Immature natural killer cell (primary cell): ENCODE results near the gene TTLL5. TPM values are rescaled to one million over a fixed set of nuclear protein-coding genes. Genes with fewer than 3 reads are reported as not detected.
A peak's percentile ranks its signal among the peaks of the same experiment; 100 is the strongest.
"Not testable (repeated sequence)": the region's sequence is repeated elsewhere in the genome, so short reads cannot be mapped to it uniquely, and the experiment has no call there.

Experiments used
- DNase-seq, 3 donors: peaks; one replicate each; pipeline ENCODE4 v3.0.0; 2022; ENCODE audit warnings: mixed read lengths in 1 of 3
- H3K27ac Mint-ChIP-seq, 6 donors: one replicate each; pipeline ENCODE4 v1.8.0; 2020; ENCODE audit warnings: mixed read lengths in 6 of 6, mild to moderate bottlenecking in 5 of 6, inconsistent platforms in 4 of 6, moderate library complexity in 3 of 6
- H3K27me3 Mint-ChIP-seq, 3 donors: one replicate each; pipeline ENCODE4 v1.8.0; 2020 to 2021; ENCODE audit warnings: low read depth in 3 of 3, mild to moderate bottlenecking in 3 of 3, mixed read lengths in 3 of 3, moderate library complexity in 3 of 3, inconsistent platforms in 1 of 3
- H3K36me3 Mint-ChIP-seq, 3 donors: one replicate each; pipeline ENCODE4 v1.8.0; 2020; ENCODE audit warnings: mixed read lengths in 3 of 3, inconsistent platforms in 2 of 3, mild to moderate bottlenecking in 2 of 3
- H3K4me1 Mint-ChIP-seq, 2 donors: one replicate each; pipeline ENCODE4 v1.8.0; 2020; ENCODE audit warnings: inconsistent platforms in 2 of 2, mild to moderate bottlenecking in 2 of 2, mixed read lengths in 2 of 2, moderate library complexity in 1 of 2
- H3K4me3 Mint-ChIP-seq, 5 donors: one replicate each; pipeline ENCODE4 v1.8.0; 2020; ENCODE audit warnings: mild to moderate bottlenecking in 5 of 5, mixed read lengths in 5 of 5, inconsistent platforms in 3 of 5, moderate library complexity in 3 of 5
- H3K9me3 Mint-ChIP-seq, 6 donors: one replicate each; pipeline ENCODE4 v1.8.0; 2020; ENCODE audit warnings: mild to moderate bottlenecking in 6 of 6, mixed read lengths in 6 of 6, inconsistent platforms in 4 of 6, moderate library complexity in 3 of 6
- polyA plus RNA-seq, 3 donors: library from polyadenylated mRNA; unstranded; fragments of 300-500 nt; fragmentation: Illumina TruSeq; gene quantifications; one replicate each; pipeline ENCODE4 v1.2.3, GENCODE V29; 2021

Gene TTLL5
- polyA plus RNA-seq, 3 donors from 2014 or later, result 6.9 to 10.4 TPM; not detected in 1

DNA sequence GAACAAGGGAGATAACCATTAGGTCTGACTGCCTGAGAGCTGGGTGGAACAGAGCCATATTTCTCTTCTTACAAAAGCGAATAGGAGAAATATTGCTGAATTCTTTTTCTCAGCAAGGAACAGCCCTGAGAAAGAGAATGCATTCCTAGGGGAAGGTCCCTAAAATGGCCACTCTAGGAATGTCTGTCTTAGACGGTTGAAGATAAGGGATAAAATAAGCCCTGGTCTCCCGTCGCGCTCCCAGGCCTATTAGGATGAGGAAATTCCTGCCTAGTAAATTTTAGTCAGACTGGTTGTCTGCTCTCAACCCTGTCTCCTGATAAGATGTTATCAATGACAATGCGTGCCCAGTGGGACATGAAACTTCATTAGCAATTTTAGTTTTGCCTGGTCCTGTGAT, 34.0 kb downstream of the TTLL5 start:
- peaks cover 37 to 66% (median 56%) of the 10 kb centered on the region in 3 donors for H3K36me3 Mint-ChIP-seq
- not testable (repeated sequence) for H3K4me3 Mint-ChIP-seq, H3K4me1 Mint-ChIP-seq, DNase-seq, H3K27ac Mint-ChIP-seq, H3K9me3 Mint-ChIP-seq, H3K27me3 Mint-ChIP-seq

DNA sequence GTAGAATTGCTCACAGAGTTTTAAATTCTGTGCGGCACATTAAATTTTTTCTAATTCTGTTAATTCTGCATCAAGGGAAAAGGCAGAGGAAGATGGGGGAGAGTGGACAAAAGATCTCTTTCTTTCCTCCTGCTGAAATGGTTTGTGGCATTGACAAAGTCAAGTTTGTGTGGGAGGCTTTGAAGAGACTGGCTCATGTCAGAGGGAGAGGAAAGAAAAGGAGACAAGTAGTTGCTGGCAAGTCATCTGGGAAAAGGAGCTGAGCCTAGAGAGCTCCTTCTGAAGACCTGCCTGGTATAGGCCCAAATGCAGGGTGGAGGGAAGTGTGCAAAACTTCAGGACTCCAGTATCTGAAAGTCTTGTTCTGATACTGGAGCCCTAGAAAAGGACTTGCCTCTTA, 36.3 kb downstream of the TTLL5 start:
- Mint-ChIP-seq H3K4me1 (no peaks in the 10 kb centered on the region), H3K4me3 (no peak overlapping the region), H3K27ac (no peak overlapping the region), H3K27me3 (peaks cover 0 to 2% (median 0%) of the 10 kb centered on the region in 3 donors), H3K36me3 (peaks cover 44 to 67% (median 61%) of the 10 kb centered on the region in 3 donors), H3K9me3 (peaks cover 0 to 10% (median 3%) of the 10 kb centered on the region in 6 donors)
- no peak for DNase-seq

DNA sequence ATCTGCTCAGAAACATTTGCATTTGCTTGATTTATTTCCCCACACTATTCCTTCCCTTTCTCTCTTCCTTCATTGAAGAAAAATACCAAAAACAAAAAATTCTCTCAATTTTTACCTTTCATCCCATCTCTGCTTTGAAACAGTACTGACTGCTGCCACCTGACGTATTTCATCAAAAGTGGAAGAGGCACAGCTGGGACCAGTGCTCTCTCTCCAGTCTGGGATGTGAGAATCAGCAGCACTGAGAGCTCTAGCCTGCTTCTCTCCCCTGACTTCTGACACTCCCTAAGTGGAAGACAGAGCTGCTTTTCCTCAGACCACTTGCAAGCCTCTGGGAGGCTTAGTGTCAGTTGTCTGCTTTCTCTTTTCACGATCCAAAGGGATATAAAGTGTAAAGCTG, 36.9 kb downstream of the TTLL5 start:
- peaks cover 0 to 2% (median 0%) of the 10 kb centered on the region in 3 donors for H3K27me3 Mint-ChIP-seq
- no peaks in the 10 kb centered on the region for H3K4me1 Mint-ChIP-seq
- peaks cover 39 to 62% (median 58%) of the 10 kb centered on the region in 3 donors for H3K36me3 Mint-ChIP-seq
- no peak for DNase-seq
- no peak overlapping the region for H3K4me3 Mint-ChIP-seq
- no peak overlapping the region for H3K27ac Mint-ChIP-seq
- peaks cover 0 to 10% (median 2%) of the 10 kb centered on the region in 6 donors for H3K9me3 Mint-ChIP-seq

DNA sequence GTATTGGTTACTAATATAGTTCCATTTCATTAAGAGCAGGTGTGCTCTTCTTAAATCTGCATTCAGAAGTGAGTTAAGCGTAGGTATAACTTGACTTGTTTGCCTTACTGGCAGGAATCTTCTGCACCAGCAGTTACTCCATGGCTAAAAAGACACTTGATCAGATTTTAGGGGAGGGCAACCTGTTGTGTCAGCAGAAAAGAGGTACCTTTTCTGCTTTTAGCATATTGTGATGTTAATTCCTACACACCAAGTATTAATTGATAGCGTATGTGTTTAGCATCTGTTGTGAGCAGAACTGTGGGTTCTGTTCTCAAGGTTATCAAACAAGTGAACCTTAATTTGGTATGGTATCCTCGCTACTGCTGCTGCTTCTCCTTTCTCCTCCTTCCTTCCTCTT, 38.3 kb downstream of the TTLL5 start:
- peaks cover 0 to 2% (median 0%) of the 10 kb centered on the region in 3 donors for H3K27me3 Mint-ChIP-seq
- no peak overlapping the region for H3K27ac Mint-ChIP-seq
- no peak overlapping the region for H3K4me3 Mint-ChIP-seq
- H3K9me3 Mint-ChIP-seq, result peaks cover 0 to 10% (median 2%) of the 10 kb centered on the region in 6 donors
- DNase-seq, result no peak
- no peaks in the 10 kb centered on the region for H3K4me1 Mint-ChIP-seq
- peaks cover 29 to 50% (median 48%) of the 10 kb centered on the region in 3 donors for H3K36me3 Mint-ChIP-seq

DNA sequence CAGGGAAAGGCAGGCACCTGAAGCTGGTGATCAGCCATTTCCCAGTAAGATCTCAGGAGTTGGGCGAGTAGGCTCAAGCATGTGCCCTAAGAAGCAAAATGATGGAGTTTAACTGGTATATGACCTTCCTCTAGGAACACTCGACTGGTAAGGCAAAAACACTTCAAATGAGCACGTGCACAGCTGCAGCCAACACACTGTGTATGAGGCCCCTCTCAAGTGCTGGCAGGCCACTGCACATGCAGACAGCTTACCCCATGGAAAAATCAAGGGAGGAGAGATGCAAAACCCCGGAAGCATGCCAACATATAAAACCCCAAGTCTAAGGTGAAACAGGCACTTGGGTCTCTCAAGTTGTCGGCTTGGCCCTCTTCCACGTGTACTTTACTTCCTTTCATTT, 39.2 kb downstream of the TTLL5 start:
- Mint-ChIP-seq H3K27ac (no peak overlapping the region), H3K9me3 (peaks cover 0 to 4% (median 0%) of the 10 kb centered on the region in 6 donors), H3K27me3 (peaks cover 0 to 2% (median 0%) of the 10 kb centered on the region in 3 donors), H3K4me3 (no peak overlapping the region), H3K36me3 (peaks cover 21 to 41% (median 39%) of the 10 kb centered on the region in 3 donors), H3K4me1 (no peaks in the 10 kb centered on the region)
- no peak for DNase-seq

DNA sequence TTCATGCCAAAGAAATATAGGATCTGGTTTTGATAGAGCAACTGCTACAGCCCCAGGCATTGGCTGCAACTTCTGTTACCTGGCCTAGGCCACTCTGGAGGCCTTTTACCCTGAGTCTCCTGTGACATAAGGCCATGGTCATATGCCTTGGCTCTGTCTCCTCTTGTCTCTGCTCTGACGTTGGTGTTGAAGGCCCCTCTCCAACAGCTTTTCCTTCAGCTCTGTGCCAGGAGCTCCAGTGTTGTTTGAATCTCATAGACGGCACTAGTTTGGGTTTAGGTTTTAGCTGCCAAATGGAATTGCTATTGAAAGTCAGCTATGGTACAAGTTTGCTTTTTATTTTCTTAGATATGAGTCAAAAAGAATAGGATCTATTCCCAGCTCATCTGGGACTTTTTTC, 41.1 kb downstream of the TTLL5 start:
- Mint-ChIP-seq H3K4me3 (no peak overlapping the region), H3K36me3 (peaks cover 18 to 32% (median 26%) of the 10 kb centered on the region in 3 donors), H3K27ac (no peak overlapping the region), H3K9me3 (no peaks in the 10 kb centered on the region), H3K27me3 (peaks cover 0 to 2% (median 0%) of the 10 kb centered on the region in 3 donors), H3K4me1 (no peaks in the 10 kb centered on the region)
- DNase-seq, result no peak

DNA sequence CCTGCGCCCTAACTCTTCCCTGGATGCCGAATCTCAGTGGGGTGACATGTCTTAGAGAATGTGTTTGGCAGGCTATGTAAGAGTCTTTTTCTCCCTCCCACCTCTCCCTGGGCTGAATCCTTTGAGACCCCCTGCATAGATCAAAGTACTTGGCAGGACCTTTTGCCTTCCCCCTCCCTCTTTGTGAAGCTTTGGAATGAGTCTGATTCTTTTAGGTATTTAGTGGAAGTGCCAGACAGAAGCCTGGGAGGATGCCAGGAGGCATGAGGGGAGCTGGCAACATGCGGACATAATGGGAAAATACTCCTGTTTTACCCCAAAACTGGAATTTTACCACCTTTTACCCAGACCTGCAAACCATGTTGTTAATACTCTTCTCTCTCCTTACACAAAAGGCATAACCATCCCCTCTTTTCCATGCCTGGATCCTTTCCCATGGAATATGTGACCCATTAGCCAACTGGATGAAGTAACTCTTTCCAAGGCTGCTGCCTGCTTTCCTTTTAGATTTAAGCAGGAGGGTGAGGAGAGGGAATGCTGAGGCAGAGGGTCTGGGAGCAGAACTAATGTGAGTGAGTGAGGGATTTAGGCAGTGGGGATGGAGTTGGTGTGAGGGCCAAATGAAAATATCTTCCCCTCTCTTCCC, 41.7 kb downstream of the TTLL5 start:
- Mint-ChIP-seq H3K27ac (no peak overlapping the region), H3K36me3 (peaks cover 18 to 32% (median 23%) of the 10 kb centered on the region in 3 donors), H3K4me1 (no peaks in the 10 kb centered on the region), H3K27me3 (peaks cover 0 to 2% (median 0%) of the 10 kb centered on the region in 3 donors), H3K9me3 (no peaks in the 10 kb centered on the region), H3K4me3 (no peak overlapping the region)
- DNase-seq, result no peak

DNA sequence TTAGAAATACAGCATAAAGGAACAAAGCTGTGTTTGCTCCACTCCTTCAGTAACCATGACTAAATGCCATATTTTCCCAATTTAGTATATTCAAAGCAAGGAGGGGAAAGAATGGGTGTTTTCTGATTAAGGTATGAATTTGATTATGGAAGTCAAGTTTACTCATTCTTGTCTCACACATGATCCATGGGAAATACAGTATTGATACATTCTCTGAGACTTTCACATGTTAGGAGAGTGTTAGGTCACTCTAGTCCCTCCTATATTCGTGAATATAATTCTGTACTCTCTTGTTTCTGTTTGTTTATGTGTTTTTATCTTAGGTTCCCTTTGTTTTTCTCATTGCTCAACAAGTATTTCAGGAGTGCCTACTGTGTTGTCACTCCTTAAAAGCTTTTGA, 42.4 kb downstream of the TTLL5 start:
- H3K4me1 Mint-ChIP-seq, result no peaks in the 10 kb centered on the region
- H3K36me3 Mint-ChIP-seq, result peaks cover 18 to 32% (median 20%) of the 10 kb centered on the region in 3 donors
- H3K4me3 Mint-ChIP-seq, result no peak overlapping the region
- H3K27ac Mint-ChIP-seq, result no peak overlapping the region
- no peaks in the 10 kb centered on the region for H3K9me3 Mint-ChIP-seq
- no peaks in the 10 kb centered on the region for H3K27me3 Mint-ChIP-seq
- no peak for DNase-seq

DNA sequence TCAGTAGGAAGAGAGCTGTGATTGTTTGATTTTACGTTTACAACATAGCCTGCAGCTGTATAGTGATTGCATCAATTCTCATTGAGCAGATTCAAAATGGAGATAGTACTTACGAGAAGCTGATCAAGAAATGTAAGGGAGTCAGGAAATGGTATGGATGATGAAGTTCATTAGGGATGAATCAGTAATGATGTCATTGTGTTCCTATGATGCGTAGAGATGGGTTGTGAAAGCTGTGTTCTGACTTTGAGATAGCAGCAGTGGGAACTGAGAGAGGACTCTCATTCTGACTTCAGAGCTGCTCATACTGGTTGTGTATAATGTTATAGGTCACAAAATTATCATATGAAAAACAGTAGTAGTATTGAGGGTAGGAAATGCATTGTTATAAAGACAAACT, 44.0 kb downstream of the TTLL5 start:
- no peak for DNase-seq
- H3K4me3 Mint-ChIP-seq, result no peak overlapping the region
- peaks cover 9 to 28% (median 18%) of the 10 kb centered on the region in 3 donors for H3K36me3 Mint-ChIP-seq
- no peaks in the 10 kb centered on the region for H3K27me3 Mint-ChIP-seq
- H3K4me1 Mint-ChIP-seq, result no peaks in the 10 kb centered on the region
- H3K9me3 Mint-ChIP-seq, result no peaks in the 10 kb centered on the region
- no peak overlapping the region for H3K27ac Mint-ChIP-seq

DNA sequence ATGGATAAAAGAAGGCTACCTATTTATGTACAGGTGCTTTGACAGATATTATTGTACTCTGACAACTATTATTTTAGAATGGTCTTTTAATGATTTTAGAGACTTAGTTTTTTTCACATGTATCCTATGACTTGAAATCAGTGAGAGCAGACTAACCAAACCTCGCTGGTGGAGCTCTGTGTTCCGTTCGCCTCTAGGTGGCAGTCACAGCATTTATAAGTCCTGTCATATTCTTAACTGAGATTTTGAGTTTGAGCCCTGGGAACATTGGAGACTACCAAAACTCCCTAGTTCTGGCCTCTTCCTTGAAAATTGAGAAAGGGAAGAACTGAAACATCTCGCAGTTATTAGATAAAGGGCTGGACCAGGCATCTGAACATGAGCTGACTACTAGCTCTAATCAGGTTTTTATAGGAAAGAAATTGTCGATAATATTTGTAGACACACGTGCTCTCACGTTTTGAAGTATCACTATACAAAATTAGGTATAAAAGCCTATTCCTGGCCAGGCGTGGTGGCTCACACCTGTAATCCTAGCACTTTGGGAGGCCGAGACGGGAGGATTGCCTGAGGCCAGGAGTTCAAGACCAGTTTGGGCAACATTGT, 48.3 kb downstream of the TTLL5 start:
- DNase-seq, result peak; percentile 31 to 40 (median 32)
- no peaks in the 10 kb centered on the region for H3K9me3 Mint-ChIP-seq
- peaks cover 5 to 9% (median 5%) of the 10 kb centered on the region in 3 donors for H3K36me3 Mint-ChIP-seq
- no peaks in the 10 kb centered on the region for H3K4me1 Mint-ChIP-seq
- H3K27ac Mint-ChIP-seq, result no peak overlapping the region
- H3K4me3 Mint-ChIP-seq, result no peak overlapping the region
- H3K27me3 Mint-ChIP-seq, result no peaks in the 10 kb centered on the region

DNA sequence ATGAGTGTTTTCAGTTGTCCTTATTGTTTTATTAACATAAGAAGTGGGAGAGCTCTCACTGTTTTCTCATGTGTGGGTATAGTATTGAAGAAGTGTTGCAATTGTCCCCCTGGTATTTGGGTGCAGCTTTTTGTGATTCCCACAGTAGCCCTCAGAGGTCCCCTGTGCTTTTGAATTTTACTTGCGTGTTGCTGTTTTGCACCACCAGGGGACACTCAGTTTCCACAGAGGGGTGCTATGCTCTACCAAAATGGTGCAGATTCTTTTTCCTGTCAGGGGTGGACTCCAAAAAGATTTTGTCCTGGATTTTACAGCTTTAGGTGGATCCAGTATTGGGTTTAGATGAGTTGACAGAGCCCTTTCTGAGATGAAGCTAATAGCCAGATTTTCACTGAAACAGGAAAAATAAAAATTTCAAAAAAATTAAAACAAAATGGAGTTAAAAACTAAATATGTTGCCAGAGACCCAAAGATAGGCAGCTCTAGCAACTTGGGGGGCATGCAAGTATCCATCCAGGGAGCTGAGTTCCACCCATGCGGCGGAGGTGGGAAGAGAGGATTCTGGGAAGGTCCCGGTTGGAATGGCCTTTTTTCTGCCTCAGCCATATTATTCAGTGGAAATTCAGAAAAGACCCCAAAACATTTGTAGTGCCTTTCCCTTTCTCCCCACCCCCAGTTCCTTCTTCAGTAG, 50.2 kb downstream of the TTLL5 start:
- Mint-ChIP-seq H3K4me3 (no peak overlapping the region), H3K27ac (no peak overlapping the region), H3K4me1 (no peaks in the 10 kb centered on the region), H3K9me3 (no peaks in the 10 kb centered on the region), H3K27me3 (no peaks in the 10 kb centered on the region), H3K36me3 (peaks cover 0 to 5% (median 5%) of the 10 kb centered on the region in 3 donors)
- DNase-seq, result no peak

DNA sequence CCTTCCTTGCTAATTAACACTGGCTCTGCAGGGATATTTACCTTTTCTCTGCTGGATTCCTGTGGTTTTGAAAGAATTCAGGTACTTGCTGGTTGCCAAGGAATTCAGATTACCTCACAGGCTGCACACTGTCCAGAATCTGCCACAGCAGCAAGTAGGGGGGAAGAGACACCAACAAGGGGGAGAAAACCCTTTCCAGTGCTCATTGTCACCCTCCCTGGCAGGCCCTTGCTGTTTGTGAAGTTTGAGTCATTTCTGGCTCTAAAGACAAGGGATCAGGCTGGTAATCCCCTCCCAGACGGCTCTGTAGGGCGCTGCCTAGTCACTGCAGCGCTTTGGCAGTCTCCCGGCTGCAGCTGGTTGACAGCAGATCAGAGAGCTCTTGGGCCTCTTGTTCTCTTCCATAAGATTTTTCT, 50.8 kb downstream of the TTLL5 start:
- H3K4me1 Mint-ChIP-seq, result no peaks in the 10 kb centered on the region
- no peaks in the 10 kb centered on the region for H3K9me3 Mint-ChIP-seq
- H3K27me3 Mint-ChIP-seq, result no peaks in the 10 kb centered on the region
- DNase-seq, result no peak
- no peak overlapping the region for H3K27ac Mint-ChIP-seq
- H3K36me3 Mint-ChIP-seq, result peaks cover 0 to 5% (median 5%) of the 10 kb centered on the region in 3 donors
- H3K4me3 Mint-ChIP-seq, result no peak overlapping the region

DNA sequence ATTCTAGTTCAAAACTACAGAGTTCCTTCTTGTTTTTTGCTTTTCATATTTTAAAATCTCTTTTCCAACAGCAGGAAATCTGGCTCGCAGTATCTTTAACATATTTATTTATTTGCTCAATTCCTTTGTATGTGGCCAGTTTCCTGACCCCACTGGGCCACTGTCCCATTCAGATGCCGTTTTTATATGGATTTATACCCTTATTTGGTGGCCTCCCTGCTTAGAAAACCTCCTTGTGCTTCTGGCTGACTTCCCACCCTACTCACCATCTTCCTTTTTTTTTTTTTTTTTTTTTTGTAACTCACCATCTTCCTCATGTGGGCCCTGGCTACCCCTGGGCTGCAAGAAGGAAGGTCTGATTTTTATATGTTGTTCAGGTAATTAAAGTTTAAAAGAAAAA, 53.9 kb downstream of the TTLL5 start:
- Mint-ChIP-seq H3K9me3 (no peaks in the 10 kb centered on the region), H3K27ac (no peak overlapping the region), H3K4me1 (no peaks in the 10 kb centered on the region), H3K36me3 (peaks cover 13 to 23% (median 22%) of the 10 kb centered on the region in 3 donors), H3K27me3 (no peaks in the 10 kb centered on the region), H3K4me3 (no peak overlapping the region)
- DNase-seq, result no peak
